HUES64 (cell line): ENCODE data around the gene COL7A1.

Source experiments
- H3K27ac ChIP-seq: 2 replicates; pipeline ENCODE4 v1.7.0; 2013; ENCODE audit warnings: low read depth, low read length, inconsistent platforms
- H3K27me3 ChIP-seq: 2 replicates; pipeline ENCODE4 v1.6.1; 2013; ENCODE audit warnings: mild to moderate bottlenecking, low read length; ENCODE audit not compliant: insufficient read depth
- H3K36me3 ChIP-seq: 2 replicates; pipeline ENCODE4 v1.6.1; 2013; ENCODE audit warnings: mild to moderate bottlenecking, low read length; ENCODE audit not compliant: insufficient read depth
- H3K4me1 ChIP-seq: 2 replicates; pipeline ENCODE4 v1.6.1; 2013; ENCODE audit warnings: mild to moderate bottlenecking, low read length, moderate library complexity; ENCODE audit not compliant: insufficient read depth
- H3K4me3 ChIP-seq: 2 replicates; pipeline ENCODE4 v1.5.1; 2013; ENCODE audit warnings: mild to moderate bottlenecking, low read length, moderate library complexity
- H3K9ac ChIP-seq: 2 replicates; pipeline ENCODE4 v1.6.1; 2013; ENCODE audit warnings: mild to moderate bottlenecking, low read depth, low read length
- H3K9me3 ChIP-seq: 2 replicates; pipeline ENCODE4 v1.6.1; 2013; ENCODE audit warnings: low read depth, low read length; ENCODE audit not compliant: insufficient read depth
- WGBS: fragments of 150-250, 120-280 bp; methylation state at CpG from one replicate; pipeline ENCODE4 v1.1.7; 2013; ENCODE audit warnings: missing lambda C conversion rate; 5-methylcytosine and 5-hydroxymethylcytosine counted together

The COL7A1 gene

GRCh38 chr3:48561045-48561736, 33.9 kb downstream of the COL7A1 start:
- Histone ChIP-seq H3K9ac (peak overlapping the region; percentile 32; the same call in 1 of the 2 replicates), H3K27ac (peak overlapping the region; percentile 24; the same call in 1 of the 2 replicates), H3K4me3 (peak overlapping the region; percentile 37; the same call in 1 of the 2 replicates), H3K4me1 (peaks cover 21% of the 10 kb centered on the region), H3K27me3 (no peaks in the 10 kb centered on the region), H3K9me3 (no peaks in the 10 kb centered on the region), H3K36me3 (no peaks in the 10 kb centered on the region)
- 49% methylated on average over 21 of the region's 21 CpGs for WGBS

- peak overlapping the region; percentile 37 for H3K4me3 ChIP-seq
- H3K27ac ChIP-seq = no peak overlapping the region
- no peaks in the 10 kb centered on the region for H3K9me3 ChIP-seq
- WGBS = 71% methylated on average over 5 of the region's 5 CpGs
- no peaks in the 10 kb centered on the region for H3K27me3 ChIP-seq
- peak overlapping the region; percentile 30; the same call in 1 of the 2 replicates for H3K9ac ChIP-seq
- peaks cover 26% of the 10 kb centered on the region for H3K4me1 ChIP-seq
- no peaks in the 10 kb centered on the region for H3K36me3 ChIP-seq
These were observed 34.5 kb downstream of the COL7A1 start for GRCh38 chr3:48560648-48561018.

GRCh38 chr3:48558493-48559134, 36.5 kb downstream of the COL7A1 start:
- H3K9me3 ChIP-seq = no peaks in the 10 kb centered on the region
- no peak overlapping the region for H3K4me3 ChIP-seq
- no peak overlapping the region for H3K27ac ChIP-seq
- peaks cover 38% of the 10 kb centered on the region for H3K4me1 ChIP-seq
- H3K27me3 ChIP-seq = no peaks in the 10 kb centered on the region
- 78% methylated on average over 6 of the region's 6 CpGs for WGBS
- peaks cover 11% of the 10 kb centered on the region; the same call in 1 of the 2 replicates for H3K36me3 ChIP-seq
- no peak overlapping the region for H3K9ac ChIP-seq

- 5% methylated on average over 53 of the region's 53 CpGs for WGBS
- H3K4me1 ChIP-seq = peaks cover 33% of the 10 kb centered on the region
These were observed 38.1 kb downstream of the COL7A1 start, which contains the start of gene PFKFB4 for GRCh38 chr3:48556796-48557626. PFKFB4 (minus strand) TSS chr3:48556803; CDS start chr3:48556777, 26 bp downstream.

GRCh38 chr3:48555949-48556795, 39.0 kb downstream of the COL7A1 start:
- Histone ChIP-seq H3K36me3 (peaks cover 22% of the 10 kb centered on the region; the same call in 1 of the 2 replicates), H3K9ac (peak overlapping the region; percentile 49; the same call in 1 of the 2 replicates), H3K27me3 (no peaks in the 10 kb centered on the region), H3K9me3 (no peaks in the 10 kb centered on the region), H3K27ac (no peak overlapping the region), H3K4me1 (peaks cover 30% of the 10 kb centered on the region), H3K4me3 (peak overlapping the region; percentile 68)
- WGBS = 20% methylated on average over 29 of the region's 29 CpGs

More at GRCh38 chr3:48556796-48557626, 38.1 kb downstream of the COL7A1 start, which contains the start of gene PFKFB4:
- Histone ChIP-seq H3K27ac (peak within 1 kb of the TSS; percentile 74), H3K9me3 (no peaks in the 10 kb centered on the region), H3K36me3 (peaks cover 19% of the 10 kb centered on the region; the same call in 1 of the 2 replicates), H3K9ac (peak within 1 kb of the TSS; percentile 67), H3K27me3 (no peaks in the 10 kb centered on the region), H3K4me3 (peak within 1 kb of the TSS; percentile 68)

GRCh38 chr3:48555231-48555948, 39.7 kb downstream of the COL7A1 start:
- H3K27me3 ChIP-seq = no peaks in the 10 kb centered on the region
- H3K9me3 ChIP-seq = no peaks in the 10 kb centered on the region
- peaks cover 22% of the 10 kb centered on the region; the same call in 1 of the 2 replicates for H3K36me3 ChIP-seq
- no peak overlapping the region; the same call in 1 of the 2 replicates for H3K9ac ChIP-seq
- WGBS = 88% methylated on average over 10 of the region's 10 CpGs
- H3K27ac ChIP-seq = no peak overlapping the region
- peak overlapping the region; percentile 68 for H3K4me3 ChIP-seq
- H3K4me1 ChIP-seq = peaks cover 24% of the 10 kb centered on the region

GRCh38 chr3:48553886-48554845, 41.0 kb downstream of the COL7A1 start:
- no peak overlapping the region for H3K4me3 ChIP-seq
- H3K9ac ChIP-seq = no peak overlapping the region
- H3K4me1 ChIP-seq = peaks cover 21% of the 10 kb centered on the region
- 91% methylated on average over 14 of the region's 14 CpGs for WGBS
- H3K9me3 ChIP-seq = no peaks in the 10 kb centered on the region
- peaks cover 31% of the 10 kb centered on the region; the same call in 1 of the 2 replicates for H3K36me3 ChIP-seq
- H3K27ac ChIP-seq = no peak overlapping the region
- no peaks in the 10 kb centered on the region for H3K27me3 ChIP-seq

GRCh38 chr3:48553361-48553760, 41.8 kb downstream of the COL7A1 start:
- Histone ChIP-seq H3K27me3 (no peaks in the 10 kb centered on the region), H3K9ac (no peak overlapping the region), H3K36me3 (peaks cover 38% of the 10 kb centered on the region), H3K9me3 (no peaks in the 10 kb centered on the region), H3K4me3 (no peak overlapping the region), H3K27ac (no peak overlapping the region), H3K4me1 (peaks cover 21% of the 10 kb centered on the region)
- 97% methylated on average over 5 of the region's 5 CpGs for WGBS
